GM18499 (cell line): ENCODE results near the gene BCL3.

ENCODE experiments used
- ATAC-seq: cut with Tn5 transposase; IDR thresholded peaks from one replicate; pipeline ENCODE4 v1.9.1; 2021; ENCODE audit warnings: moderate number of reproducible peaks; ENCODE audit not compliant: insufficient read depth, unreplicated experiment

The BCL3 gene

DNA sequence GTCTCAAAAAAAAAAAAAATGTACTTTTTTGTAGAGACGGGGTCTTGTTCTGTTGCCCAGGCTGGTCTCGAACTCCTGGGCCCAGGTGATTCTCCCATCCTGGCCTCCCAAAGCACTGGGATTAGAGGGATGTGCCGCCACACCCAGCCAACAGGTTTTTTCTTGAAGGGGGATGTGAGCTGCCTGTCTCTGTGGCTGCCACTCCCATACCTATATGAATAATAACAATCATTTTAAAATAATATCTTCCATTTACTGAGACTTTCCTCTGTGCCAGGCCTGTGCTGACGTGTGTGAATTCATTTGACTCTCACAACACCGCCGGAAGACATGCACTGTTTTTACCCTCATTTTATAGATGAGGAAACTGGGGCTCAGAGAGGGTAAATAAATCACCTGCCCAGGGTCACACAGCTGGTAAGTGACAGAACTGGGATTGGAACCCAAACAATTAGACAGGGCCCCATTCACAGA is 7.2 kb upstream of the BCL3 start:
- no peak for ATAC-seq

DNA sequence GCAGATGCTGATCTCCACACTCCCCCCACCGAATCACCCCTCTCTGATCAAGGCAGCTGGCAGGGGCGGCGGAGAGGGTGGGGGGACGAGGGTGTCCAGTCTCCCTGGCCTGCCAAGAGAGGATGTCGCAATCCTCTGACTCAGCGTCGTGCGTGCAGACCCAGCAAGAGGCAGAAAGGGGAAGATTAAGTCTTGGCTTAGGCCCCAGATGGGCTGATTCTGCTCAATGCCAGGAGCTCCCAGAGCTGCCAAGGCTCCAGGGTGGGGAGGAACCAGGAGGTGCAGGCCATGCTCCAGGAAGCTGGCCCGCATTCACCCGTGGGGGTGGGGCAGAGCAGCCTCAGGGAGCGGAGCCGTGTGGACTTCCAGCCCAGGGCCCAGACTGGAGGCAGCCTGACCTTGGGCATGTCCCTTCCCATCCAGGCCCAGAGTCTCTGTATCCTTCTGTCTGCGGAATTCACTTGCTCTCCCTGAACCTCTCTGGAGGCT is 6.6 kb upstream of the BCL3 start:
- ATAC-seq = no peak

DNA sequence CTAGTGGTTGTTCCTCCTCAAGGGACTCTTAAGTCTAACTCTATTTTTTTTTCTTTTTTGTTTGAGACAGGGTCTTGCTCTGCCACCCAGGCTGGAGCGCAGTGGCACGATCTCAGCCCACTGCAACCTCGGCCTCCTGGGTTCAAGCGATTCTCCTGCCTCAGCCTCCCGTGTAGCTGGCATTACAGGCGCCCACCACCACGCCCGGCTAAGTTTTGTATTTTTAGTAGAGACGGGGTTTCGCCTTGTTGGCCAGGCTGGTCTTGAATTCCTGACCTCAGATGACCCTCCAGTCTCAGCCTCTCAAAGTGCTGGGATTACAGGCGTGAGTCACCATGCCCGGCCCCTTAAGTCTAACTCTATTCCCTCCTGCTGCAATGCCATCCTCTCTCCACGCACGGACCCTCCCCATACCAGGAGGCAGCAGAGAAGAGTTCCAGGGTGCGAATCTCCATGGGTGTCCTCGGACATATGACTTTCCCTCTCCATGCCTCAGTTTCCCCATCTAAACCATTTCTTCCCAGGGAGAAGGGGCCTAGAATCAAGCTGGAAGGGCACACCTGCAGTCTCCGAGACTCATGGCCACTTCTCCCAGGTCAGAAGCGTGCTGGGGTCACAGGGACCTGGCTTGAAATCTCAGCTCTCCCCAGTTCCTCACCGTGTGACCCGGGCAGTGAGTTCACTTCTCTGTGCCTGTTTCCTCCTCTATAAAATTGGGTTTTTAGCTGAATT is 6.0 kb upstream of the BCL3 start:
- no peak for ATAC-seq

DNA sequence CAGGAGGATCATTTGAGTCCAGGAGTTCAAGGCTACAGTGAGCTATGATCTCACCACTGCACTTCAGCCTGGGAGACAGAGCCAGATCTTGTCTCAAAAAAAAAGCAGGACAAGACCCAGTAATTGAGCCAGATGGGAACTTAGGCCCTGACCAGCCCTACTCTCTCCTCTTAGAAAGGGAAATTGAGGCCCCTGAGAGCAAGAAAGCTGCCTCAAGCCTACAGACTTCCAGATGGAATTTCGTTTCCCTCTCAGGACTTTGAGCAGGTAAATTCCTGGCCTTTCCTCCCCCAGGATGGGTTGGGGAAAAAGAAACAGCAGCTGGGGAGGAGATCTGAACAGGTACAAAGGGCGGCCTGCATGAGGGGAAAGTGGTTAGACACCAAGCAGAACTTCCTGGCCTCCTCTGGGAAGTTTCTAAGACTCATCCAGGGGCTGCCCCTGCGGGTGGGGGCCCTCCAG is 3.6 kb upstream of the BCL3 start:
- no peak for ATAC-seq

DNA sequence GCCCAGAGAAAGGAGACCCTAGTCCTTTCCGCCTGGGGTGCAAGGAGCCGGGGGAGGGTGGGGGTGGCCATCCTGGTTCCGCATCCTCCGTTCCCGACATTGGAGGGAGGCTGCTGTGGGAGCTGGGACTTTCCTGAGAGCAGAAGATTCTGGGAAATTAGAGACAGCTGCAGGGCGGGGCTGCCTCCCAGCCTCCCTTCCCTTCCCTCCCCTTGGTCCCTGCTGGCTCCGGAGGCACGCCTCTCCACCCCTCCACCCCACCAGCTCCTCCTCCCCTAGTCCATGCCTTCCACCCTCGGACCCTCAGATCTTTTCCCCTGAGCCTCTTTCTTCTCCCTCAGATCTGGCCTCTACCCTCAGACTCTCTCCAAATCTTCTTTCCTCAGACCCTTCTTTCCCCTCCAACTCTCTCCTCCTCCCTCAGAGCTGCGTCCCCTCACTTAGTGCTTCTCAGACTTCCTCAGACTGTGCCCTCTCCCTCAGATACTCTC is 3.1 kb upstream of the BCL3 start:
- no peak for ATAC-seq

DNA sequence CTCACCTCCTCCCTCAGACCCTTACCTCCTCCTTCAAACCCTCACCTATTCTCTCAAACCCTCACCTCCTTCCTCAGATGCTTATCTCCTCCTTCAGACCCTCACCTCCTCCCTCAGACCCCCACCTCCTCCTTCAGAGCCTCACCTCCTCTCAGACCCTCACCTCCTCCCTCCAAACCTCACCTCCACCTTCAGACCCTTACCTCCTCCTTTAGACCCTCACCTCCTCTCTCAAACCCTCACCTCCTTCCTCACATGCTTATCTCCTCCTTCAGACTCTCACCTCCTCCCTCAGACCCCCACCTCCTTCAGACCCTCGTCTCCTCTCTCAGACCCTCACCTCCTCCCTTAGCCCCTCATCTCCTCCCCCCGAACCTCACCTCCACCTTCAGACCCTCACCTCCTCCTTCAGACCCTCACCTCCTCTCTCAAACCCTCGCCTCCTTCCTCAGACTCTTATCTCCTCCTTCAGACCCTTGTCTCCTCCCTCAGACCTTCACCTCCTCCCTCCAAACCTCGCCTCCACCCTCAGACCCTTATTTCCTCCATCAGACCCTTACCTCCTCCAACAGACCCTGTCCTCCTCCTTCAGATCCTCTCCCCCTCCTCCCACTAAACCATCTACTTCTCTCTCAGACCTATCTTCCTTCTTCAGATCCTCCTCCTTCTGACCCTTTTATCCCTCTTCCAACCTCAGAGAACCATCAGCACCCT is 2.5 kb upstream of the BCL3 start:
- no peak for ATAC-seq

DNA sequence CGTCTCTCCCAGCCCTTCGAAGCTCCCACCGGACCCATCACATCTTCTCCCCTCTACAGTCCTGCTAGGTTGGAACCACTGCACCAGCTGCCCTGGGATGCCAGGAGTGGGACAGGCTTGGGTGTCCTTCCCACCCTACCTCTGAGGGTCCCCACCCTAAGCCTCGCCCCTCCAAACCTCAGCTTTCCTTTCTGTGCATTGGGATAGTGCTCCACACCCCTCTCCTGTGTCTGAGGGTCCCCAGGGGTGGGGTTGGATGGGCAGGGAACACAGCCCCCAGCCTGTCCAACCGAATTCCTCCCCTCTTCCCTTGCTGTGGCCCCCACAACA is 1.9 kb upstream of the BCL3 start:
- ATAC-seq = no peak

DNA sequence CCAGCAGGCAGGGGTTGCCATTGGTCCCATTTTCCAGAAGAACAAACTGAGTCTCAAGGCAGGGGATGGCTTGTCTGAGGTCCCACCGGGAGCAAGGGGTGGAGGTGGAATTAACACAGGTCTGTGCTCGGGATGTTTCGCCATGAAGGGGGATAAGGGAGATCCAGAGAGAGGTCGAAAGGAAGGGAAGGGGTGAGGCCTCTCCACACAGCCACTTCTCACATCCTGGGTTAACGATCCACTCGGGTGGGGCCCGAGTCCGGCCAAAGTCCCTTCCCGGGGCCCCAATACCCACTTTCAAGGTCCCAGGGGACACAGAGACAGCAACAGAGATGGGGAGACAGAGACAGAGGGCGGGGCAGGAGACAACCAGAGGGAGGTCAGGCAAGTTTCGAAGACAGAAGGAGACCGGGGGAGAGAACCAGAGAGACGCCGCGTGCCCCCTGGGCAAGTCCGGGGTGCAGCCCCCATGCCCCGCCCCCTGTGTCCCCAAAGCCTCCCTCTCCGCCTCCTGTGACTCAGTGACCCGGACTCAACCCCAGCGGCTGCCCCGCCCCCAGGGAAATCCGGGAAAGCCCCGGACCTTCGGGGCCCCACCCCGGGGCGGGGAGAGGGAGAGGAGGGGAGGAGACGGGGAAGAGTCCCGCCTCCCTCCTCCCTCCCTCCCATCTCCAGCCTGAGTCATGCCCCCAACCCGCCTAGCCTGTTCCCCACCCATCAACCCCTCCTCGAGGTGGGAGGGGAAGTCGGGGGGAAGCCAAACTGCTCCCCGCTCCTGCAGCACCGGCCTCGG is 1.4 kb upstream of the BCL3 start:
- no peak for ATAC-seq

DNA sequence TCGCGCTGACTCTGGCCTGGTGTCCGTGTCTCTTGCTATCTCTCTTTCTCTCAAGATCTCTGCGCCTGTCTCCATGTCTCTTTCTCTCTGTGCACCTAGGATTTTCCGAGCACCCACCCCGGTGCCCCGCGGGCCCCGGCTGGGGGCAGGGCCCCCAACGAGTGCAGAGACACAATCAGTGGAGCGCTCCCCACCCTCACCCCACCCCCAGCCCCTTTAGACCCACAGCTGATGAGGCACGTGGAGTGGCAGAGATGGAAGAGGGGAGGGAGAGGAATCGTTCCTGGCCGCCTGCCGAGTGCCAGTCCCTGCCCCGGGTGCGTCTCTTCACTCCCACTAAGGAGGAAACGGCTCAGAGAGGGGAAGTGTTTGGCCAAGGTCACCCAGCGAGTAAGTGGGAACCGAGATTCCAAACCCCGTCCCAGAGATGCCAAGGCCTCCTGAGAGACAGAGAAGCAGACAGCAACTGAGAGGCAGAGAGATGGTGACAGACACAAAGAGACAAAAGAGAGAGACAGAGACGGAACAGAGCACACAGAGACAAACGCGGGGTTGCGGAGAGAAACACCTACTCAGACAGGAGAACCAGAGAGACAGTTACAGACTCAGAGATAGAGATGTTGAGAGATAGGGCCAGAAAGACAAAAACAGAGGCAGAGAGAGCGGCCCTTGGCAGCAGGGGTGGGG is 626 bp upstream of the BCL3 start:
- no peak for ATAC-seq

DNA sequence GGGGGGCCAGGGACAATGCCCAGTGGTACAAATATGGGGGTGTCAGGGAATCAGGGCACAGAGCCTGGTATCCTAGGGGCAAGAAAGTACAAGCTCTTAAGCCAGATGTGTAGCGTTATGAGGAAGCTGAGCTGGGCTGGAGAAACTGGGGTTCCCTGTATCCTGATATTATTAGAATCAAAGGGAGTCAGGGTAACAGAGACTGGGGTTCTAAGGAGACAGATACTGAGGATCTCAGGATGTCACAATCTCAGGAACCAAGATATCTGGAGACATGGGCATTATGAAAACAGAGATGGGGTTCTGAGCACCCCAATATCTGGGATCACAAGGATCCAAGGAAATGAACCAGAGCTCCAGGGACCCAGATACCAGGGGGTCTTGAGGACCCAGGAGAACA is 784 bp downstream of the BCL3 start:
- ATAC-seq = no peak

DNA sequence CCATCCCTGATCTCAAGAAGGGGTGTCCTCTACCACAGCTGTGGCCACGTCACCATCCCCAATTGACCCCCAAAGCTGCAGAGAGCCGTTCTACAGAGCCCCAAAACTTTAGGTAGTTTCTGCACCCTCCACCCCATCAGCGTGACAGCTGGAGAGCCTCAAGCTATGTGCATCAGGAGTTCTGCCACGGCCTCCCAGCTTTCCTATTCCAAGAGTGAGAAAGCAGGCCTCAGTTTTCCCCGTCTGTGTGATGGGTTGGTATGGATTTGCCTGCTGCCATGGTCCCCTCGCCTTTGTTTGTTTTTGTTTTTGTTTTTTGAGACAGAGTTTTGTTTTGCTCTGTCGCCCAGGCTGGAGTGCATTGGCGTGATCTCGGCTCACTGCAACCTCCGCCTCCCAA is 1.5 kb downstream of the BCL3 start:
- ATAC-seq = no peak

DNA sequence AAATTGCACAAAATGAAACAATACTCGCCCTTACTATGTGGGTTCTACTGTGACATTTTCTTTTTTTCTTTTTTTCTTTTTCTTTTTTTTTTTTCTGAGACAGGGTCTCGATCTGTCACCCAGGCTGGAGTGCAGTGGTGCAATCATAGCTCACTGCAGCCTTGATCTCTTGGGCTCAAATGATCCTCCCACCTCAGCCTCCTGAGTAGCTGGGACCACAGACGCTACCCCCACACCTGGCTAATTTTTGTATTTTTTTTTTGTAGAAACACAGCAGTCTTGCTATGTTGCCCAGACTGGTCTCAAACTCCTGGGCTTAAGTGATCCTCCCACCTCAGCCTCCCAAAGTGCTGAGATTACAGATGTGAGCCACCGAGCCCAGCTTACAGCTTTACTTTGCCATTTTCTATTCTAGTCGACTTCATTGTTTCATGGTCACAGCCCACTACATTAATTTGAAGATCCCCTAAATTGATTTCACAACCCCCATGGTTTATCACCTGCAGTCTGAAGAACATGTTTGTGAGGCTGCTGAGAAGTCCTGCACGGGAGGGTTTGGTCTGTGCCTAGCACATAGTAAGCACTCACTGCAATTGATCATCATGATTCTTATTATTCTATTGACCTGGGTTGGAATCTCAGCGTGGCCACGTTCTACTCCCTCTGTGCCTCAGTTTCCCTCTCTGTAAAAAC is 3.8 kb downstream of the BCL3 start:
- ATAC-seq = no peak

DNA sequence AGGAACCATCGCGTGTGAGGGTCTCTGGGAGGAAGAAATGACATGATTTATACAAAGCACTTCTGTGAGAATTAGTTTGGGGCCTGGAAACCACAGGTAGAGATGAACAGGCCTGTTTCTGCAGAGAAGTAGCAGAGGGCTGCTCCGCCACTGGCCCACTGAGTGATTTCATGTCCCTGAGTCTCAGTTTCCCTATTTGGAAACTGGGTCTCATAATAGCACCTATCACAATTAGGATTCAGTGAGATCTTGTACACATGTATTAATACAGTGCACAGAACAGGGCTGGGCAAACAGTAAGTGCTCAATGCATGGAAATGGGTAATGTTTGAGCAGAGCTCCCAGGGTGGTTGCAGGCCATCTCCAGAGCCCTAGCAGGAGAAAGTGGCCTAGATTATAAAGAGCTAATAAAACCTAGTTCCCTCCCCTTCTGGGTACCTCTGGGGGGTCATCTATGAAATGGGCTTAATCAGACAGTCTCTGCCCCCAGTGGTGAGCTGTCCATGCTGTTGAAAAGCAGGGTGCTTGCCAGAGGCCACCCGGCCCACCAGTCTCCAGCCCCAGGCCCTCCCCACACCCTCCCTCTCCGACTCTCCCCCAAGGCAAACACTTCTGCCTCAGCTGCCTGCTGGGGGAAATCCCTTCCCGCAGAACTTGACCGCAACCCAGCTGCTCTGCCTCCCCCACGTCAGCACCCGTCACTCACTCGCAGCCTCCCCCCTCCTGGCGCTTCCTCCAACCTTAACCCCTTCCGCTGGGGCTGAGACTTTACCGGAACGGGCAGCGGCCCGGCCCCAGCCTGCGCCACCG is 4.5 kb downstream of the BCL3 start:
- ATAC-seq = peak; percentile 38

DNA sequence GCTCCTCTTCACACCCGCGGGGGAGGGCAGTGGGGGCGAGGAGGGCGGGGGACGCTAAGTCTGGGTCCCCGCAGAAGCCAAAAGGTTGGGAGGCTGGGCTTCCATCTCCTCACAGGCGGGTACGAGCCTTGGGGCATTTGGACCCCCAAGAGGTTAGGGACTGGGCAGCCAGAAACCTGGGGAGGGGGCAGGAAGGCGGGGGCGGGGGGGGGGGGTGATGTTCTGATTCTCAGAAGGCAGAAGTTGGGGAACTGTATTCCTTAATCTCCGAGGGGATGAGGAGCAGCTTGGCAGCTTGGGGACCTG is 5.1 kb downstream of the BCL3 start:
- no peak for ATAC-seq

DNA sequence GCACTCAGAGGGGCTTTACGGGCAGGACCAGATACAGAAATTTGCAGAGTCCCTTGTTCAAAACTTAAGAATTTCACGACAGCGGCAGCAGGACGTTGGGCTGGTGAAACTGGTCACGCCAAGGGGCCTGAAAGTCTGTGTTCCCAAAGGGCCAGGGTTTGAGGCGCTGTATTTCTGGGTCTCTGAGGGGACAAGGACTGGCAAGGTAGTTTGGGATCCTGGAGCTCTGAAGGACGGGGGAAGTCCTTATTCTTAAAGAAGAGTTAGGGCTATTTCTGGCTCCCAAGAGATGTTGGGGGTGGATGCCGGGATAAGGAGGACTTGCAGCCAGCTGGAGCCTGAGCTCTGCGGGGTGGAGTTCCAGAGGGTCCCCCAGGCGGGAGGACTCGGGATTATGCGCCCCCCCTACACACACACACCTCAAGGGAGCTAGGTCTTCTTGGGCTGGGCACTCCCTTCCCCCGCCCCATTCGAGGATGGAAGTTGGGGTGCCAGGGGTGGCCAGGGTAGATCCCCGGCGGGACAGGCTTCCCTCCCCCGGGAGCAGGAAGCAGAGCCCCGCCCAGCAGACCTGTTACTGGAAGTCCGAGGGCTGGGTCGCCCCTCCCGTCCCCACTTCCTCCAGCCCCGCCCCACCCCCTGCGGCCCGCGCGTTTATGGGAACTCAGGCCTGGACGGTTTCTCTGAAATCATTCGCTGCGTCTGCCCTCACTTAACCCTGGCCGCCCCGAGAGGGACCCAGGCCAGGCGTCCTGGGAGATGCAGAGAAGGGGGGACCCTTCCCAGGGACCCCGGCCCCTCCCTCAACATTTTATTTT is 5.6 kb downstream of the BCL3 start:
- ATAC-seq = no peak

DNA sequence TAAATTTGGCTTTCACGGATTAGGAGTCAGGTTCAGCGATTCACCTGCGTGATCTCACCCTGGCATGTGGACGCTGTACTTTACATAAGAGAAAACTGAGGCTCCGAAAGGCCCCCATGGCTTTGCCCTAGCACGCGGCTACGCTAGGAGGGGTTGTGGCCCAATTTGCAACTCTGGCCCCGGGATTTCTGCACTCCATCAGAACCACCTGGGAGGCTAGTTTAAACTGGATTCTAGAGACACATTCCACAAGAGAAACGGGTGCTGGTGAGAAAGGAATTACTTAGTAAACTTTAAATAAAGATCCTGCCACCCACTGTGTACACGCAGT is 6.2 kb downstream of the BCL3 start:
- ATAC-seq = no peak

DNA sequence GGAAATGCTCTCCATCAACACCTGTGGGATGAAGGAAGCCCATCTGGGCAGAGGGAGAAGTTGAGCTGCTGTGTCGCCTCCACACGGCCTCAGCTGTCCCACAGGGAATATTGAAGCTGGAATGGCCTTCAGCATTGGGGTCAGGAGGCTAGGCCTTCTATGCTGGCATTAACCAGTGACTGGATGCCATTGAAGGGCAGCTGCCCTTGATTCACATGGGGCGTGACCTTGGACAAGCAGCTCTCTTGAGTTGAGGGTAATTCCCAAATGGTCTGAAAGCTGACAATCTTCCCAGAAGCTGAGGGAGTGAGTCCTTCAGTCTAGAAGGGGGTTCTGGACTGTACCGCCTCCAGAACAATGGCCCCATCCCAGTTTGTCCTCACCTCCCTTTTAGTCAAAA is 6.7 kb downstream of the BCL3 start:
- no peak for ATAC-seq

DNA sequence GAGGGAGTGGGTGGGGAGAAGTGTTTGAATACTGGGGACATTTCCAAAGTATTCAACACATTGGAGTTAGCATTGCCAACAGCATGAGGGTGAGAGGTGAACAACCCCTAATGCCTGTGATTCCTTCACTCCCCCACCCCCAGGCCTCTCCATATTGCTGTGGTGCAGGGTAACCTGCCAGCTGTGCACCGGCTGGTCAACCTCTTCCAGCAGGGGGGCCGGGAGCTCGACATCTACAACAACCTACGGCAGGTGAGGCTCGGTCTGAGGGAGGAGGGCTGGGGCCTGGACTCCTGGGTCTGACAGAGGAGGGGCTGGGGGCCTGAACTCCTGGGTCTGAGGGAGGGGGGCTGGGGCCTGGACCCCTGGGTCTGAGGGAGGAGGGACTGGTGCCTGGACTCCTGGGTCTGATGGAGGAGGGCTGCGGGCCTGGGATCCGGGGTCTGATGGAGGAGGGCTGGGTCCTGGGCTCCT is 7.6 kb downstream of the BCL3 start:
- ATAC-seq = no peak
